Stimulated activated CD8-positive, alpha-beta memory T cell treated with anti-CD3 and anti-CD28 coated beads, Interleukin-7, amount 100 ng/mL, for 1 hour (primary cell): ENCODE results near the gene EYA4.
"Not testable (repeated sequence)": the region's sequence is repeated elsewhere in the genome, so short reads cannot be mapped to it uniquely, and the experiment has no call there.

Experiments
- DNase-seq, 2 donors: peaks; one replicate each; pipeline ENCODE4 v3.0.0-alpha.2; 2020; ENCODE audit warnings: low read depth in 2 of 2

EYA4 gene

GRCh38 chr6:133528566-133528965 is 287.4 kb downstream of the EYA4 start:
- no peak for DNase-seq

DNA sequence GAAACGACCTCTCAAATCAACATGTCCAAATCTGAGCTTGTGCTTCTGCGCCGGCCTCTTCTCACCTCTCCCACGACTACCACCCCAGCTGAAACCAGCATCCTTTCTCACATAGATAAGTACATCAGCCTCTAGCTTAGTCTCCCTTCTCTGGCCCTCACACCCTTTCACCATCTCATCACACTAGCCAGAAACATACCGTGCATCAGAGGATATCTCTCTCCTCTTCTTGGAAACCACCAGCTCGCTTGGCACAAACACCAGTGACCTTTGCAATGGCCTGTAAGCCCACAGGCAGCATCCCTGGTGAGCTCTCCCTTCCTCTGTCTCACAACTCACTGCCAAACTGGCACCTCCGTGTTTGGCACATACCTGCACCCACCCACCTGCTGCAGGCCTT is 291.8 kb downstream of the EYA4 start:
- DNase-seq, result no peak

- no peak for DNase-seq
Observed at GRCh38 chr6:133539502-133540259, 298.5 kb downstream of the EYA4 start.

GRCh38 chr6:133540361-133540760 is 299.2 kb downstream of the EYA4 start:
- DNase-seq, result no peak

DNA sequence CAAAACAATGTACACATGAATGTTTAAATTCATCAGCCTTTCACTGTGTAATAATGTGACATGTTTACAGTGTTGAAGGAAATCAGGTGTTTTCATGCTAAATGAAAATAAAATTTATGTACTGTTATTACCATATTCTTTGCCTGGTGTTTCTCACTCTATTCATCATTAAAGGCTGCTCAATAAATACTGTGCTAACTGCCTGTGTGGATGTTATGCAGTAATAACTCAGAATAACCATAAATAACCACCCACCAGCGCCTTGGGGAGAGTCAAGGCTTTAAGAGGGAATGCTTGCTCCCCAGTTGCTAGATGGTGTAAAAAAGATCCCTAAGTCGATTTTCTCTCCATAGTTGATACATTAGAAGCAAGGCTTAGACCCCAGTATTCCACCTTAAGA is 299.9 kb downstream of the EYA4 start:
- DNase-seq, result no peak

DNA sequence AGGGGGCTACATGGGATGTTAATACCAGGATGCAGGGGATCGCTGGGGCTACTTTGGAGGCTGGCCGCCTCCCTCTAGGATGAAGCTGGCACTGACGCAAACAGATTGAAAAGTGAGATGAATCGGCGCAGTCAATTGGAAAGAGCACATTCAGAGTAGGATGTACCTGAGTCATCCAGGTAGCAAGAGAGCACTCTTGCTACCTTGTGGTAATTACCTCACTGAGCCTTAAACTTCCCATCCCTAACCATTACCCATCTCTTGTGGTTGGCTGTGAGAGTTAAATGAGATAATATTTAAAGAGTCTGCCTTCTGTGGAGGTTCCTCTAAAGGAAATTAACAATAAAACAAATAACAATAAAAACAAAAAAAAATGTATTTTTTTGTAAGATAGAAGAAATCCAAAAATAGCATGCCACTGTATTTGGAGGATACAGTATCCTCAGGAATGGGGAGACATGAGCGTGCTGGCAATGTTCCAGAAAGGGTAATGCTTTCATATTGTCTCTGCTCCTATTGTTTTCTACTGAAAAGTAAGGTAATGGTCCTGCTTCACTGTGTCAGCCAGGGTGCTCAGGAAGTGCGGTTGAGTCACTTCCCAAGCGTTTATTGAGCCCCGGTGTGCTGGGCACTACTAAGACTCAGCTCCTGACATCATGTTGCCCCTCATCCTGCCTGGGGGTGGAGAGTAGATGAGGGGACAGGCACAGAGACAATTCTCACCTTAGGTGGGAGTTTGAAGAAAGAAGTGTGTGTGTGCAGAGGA is 301.1 kb downstream of the EYA4 start:
- no peak for DNase-seq

- no peak for DNase-seq
Observed at GRCh38 chr6:133544419-133544818, 303.3 kb downstream of the EYA4 start.

DNA sequence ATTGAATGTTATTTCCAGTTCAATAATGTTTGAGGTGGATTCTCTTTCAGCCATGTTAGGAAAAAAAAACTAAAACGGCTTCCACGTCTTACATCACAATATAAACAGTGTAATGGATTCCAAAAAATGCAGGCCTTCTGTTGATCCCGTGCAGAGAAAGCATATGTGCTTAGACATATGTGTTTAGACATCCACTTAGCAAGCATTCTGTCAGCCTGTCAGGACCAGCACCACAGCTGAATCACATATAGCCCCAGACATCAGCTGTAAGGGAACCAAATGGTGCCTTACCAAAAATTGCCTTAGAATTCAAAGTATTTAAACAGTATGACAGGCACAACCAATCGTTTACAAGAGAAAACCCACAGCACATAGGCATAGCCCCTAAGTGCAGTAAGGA is 304.9 kb downstream of the EYA4 start:
- no peak for DNase-seq

DNA sequence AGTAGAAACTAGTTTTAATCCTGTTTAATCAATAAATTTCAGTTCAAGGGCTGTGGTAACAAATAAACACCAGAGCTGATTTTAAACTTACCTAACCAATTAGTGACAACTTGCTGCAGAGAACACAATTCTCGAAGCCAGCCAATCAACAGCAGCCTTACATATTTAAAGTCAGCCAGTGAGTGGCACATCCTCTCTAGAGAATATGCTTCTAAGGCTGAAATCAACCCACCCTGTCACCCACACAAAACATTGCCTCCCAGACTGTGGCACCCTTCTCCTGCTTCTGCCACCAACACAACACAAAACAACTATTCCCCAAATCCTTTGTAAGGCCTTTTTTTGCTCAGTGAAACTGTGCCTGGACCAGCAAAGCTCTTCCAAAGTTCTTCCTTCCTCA is 306.0 kb downstream of the EYA4 start:
- DNase-seq, result no peak

- no peak for DNase-seq
Observed at GRCh38 chr6:133548423-133549159, 307.4 kb downstream of the EYA4 start.

- DNase-seq, result no peak
Observed at GRCh38 chr6:133549371-133549801, 308.2 kb downstream of the EYA4 start.

GRCh38 chr6:133550026-133550425 is 308.9 kb downstream of the EYA4 start:
- no peak for DNase-seq

GRCh38 chr6:133551436-133551835 is 310.3 kb downstream of the EYA4 start:
- no peak for DNase-seq

DNA sequence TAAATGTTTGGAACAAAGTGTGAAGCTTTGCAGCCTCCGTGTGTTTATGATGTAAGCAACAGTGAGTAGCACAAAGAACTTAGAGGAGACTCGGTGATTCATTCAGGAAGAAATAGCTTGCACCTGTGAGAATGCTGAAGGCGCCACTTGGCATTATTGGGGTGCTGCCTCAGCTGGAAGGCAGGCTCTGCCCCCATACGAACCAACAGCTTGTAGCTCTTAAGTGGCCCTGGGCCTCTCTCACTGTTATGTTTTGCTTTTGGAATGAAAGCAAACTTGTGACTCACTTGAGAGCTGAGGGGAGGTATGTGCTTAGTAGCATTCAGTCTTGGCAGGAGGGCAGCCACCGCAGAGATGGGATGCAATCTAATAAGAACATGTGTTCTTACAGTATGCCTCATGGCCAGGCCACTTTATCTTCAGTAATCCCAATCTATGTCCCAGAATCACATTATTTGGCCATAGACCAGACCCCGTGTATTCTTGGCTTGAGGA is 310.7 kb downstream of the EYA4 start:
- no peak for DNase-seq

GRCh38 chr6:133553652-133554051 is 312.5 kb downstream of the EYA4 start:
- DNase-seq, result no peak

DNA sequence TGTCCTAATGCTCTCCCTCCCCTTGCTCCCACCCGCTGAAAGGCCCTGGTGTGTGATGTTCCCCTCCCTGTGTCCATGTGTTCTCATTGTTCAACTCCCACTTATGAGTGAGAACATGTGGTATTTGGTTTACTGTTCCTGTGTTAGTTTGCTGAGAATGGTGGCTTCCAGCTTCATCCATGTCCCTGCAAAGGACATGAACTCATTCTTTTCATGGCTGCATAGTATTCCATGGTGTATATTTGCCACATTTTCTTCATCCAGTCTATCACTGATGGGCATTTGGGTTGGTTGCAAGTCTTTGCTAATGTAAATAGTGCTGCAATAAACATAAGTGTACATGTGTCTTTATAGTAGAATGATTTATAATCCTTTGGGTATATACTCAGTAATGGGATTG is 313.0 kb downstream of the EYA4 start:
- not testable (repeated sequence) for DNase-seq

- no peak for DNase-seq
Observed at GRCh38 chr6:133555685-133556084, 314.5 kb downstream of the EYA4 start.

- no peak for DNase-seq
Observed at GRCh38 chr6:133559926-133560325, 318.8 kb downstream of the EYA4 start.

DNA sequence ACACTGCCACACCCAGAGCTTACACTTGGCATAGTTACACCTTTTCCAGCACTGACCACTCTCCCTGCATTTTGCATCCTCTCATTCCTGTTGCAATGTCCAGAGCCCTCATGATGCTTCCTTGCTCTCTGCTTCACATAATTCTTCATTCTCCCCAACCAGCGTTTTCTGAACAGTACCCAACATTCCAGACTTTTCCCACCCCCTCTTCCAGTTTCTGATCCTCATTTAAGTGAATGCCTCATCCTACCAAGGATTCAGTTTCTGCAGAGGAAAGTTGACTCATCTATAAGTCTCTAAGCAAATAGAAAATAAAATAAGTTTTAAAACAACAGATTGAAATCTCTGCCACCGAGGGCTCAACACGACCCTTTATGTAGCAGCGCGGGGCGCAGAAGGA is 326.5 kb downstream of the EYA4 start:
- DNase-seq, result no peak

DNA sequence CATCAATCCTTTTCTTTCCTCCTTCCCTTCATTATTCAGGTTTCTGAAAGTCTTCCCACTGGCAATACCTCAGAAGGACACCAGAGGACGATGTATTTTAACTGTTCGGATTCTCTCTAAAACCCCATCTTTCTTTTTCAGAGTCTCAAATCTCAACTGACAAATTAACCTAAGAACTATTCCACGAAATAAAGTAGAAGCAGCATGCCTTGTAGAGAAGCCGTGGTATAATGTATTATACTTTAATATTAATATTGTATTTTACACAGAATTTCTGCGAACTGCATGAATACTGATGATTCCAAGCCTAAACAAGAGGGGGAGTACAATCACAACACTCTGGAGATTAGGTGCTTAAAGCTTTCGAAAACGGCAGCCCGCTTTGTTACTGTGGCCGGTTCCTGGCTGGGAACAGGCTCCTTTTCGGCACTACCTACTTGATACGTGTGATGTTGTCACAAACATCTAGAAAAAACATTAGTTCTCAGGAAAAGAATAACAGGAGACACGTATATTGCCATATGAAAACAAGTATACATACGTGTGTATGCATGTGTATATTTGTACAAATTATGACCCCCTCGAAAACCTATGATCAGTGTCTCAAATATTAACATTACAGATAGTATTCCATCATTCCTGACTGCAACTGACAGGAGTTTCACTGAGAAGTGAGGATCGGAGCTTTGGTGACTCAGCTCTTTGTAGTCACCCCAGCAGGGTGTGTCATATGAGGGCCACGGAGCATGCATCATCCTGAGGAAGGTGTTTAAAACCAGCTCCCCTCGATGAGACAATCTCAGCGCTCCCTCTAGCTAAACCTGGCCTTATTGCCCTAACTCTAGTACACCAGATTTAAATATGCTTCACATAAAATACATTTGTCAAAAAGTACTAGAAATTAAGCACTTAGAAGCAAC is 328.1 kb downstream of the EYA4 start:
- DNase-seq, result no peak

DNA sequence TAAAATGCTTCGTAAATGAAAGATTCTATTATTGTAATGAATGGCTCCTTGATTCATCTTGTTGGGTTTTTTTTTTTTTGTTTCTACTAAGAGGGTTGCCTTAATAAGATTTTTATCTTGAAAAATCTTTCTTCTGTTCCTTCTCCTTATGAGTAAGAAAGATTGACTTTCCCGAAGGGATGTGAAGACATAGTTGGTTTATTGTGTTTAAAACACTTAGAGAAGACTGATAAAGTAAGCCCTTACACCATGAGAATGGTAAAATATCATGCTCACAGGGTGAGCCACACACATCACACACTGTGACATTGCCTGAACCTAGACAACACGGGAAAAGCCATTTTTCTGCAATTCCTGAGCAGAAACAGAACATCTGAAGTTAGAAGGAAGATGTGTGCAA is 330.5 kb downstream of the EYA4 start:
- no peak for DNase-seq
